T-helper 1 cell (primary cell): ENCODE data around the gene GFI1.
"Not testable (repeated sequence)": the region's sequence is repeated elsewhere in the genome, so short reads cannot be mapped to it uniquely, and the experiment has no call there.

Source experiments
- DNase-seq, 5 donors: peaks; one replicate each; pipeline ENCODE4 v3.0.0-alpha.2; 2012 to 2020
- total RNA-seq, 4 donors: gene quantifications; one replicate each; lab custom pipeline; 2026; lab: John Stamatoyannopoulos, UW

Gene GFI1
- 19.3 to 53.5 (median 36.6) reads per million in 4 donors for total RNA-seq

DNA sequence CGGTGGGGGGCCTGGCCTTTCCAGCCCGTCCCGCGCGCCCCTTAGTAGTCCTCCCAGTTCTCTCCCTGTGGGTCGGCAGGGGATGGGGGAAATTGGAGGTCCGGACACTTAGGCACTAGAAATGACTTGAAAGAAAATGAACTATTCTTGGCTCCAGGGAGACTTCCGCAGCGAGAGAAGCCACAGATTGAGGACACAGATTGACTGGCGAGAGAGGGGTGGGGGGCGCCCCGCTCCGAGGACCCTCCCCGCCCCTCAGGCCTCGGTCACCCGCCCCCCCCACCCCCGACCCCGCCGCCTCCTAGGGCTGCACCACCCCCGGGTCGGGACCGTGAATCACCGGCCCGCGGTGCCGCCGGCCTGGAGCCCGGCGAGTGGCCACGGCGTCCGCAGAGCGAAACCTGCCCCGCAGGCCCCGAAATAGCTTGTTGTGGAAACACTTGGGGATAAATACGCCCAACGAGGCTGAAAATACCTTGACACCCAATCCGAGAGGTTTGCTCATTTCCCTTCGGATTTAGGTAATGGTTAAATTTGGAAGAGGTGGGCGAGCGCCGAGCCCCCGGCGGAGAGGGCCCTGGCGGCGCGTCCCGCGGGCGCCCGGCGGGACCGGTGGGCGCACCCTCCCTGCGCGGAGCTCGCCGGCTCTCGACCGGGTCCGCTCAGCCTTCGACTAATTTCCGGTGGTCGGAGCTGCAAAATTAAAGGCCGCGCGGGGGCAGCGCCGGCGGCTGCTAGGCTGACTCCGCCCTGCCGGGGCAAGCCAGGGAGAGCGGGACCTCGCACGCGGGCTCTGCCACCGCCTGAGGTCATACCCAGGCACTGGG lies at the start of gene GFI1:
Gene GFI1, minus strand, starts transcription at position 675 of the 827 bp plus-strand sequence. CDS start 3,438 bp downstream, outside the sequence.
- peak in 4 of 5 donors; percentile 30 to 83 (median 44) for DNase-seq

DNA sequence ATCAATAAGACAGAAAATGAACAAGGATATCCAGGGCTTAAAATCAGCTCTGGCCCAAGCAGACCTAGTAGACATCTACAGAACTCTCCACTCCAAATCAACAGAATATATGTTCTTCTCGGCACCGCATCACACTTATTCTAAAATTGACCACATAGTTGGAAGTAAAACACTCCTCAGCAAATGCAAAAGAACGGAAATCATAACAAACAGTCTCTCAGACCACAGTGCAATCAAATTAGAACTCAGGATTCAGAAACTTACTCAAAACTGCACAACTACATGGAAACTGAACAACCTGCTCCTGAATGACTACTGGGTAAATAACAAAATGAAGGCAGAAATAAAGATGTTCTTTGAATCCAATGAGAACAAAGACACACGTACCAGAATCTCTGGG lies 45.6 kb upstream of the GFI1 start:
- peak in 1 of 5 donors; percentile 49 for DNase-seq

DNA sequence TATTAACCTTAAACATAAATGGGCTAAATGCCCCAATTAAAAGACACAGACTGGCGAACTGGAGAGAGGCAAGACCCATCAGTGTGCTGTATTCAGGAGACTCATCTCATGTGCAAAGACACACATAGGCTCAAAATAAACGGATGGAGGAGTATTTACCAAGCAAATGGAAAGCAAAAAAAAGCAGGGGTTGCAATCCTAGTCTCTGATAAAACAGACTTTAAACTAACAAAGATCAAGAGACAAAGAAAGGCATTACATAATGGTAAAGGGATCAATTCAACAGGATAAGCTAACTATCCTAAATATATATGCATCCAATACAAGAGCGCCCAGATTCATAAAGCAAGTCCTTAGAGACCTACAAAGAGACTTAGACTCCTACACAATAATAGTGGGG lies 45.2 kb upstream of the GFI1 start:
- DNase-seq, result not testable (repeated sequence)

DNA sequence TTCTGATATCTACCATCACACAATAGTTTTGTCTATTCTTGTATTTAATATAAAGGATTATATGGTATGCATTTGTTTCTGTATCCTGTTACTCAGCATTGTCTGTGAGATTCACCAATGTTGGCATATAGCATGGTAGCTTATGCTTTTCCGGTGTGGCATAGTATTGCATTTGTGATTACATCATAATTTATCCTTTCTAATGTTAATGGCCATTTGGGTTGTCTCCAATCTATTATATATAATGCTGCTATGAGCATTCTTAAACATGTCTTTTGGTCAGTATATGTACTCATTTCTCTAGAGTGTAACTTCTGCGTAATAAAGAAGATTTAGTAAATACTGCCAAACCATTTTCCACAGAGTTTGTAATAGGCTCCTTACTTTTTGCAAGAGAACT lies 40.9 kb upstream of the GFI1 start:
- no peak for DNase-seq

DNA sequence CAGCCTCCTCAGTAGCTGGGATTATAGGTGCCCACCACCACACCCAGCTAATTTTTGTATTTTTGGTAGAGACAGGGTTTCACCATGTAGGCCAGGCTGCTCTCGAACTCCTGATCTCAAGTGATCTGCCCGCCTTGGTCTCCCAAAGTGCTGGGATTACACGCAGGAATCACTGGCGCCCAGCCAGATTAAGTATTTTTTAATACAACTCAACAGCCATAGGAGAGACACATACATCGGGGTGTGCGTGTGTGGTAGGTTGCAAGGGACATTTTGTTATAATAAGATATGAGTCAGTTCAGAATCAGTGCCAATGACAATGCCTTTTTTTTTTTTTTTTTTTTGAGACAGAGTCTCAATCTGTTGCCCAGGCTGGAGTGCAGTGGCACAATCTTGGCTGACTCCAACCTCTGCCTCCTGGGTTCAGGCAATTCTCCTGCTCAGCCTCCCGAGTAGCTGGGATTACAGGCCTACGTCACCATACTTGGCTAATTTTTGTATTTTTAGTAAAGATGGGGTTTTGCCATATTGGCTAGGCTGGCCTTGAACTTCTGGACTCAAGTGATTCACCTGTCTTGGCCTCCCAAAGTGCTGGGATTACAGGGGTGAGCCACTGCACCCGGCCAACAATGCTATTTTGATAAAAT lies 38.3 kb upstream of the GFI1 start:
- DNase-seq, result not testable (repeated sequence)

GRCh38 chr1:92519043-92519442 lies 32.3 kb upstream of the GFI1 start:
- no peak for DNase-seq

DNA sequence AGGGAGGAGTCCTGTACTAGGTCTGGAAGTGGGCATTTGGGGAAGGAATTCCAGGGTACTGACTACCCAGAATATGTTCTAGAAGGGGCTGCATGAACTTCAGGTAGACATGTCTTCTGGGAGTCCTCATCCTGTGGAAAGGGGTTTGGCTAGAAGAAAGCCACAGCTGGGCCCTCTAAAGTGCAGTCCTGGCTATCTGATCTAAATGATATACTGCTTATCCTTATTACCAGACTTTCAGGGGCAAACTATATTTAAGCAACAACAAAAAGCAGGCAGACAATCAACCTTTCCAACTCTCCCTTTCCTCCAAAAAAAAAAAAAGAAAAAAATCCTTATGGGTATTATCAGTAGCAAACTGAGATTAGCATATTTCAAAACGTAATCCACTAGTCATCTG lies 29.8 kb upstream of the GFI1 start:
- no peak for DNase-seq

GRCh38 chr1:92515796-92516201 lies 29.1 kb upstream of the GFI1 start:
- DNase-seq, result peak in 1 of 5 donors; percentile 52

- no peak for DNase-seq
Observed at GRCh38 chr1:92511541-92511940, 24.8 kb upstream of the GFI1 start.

GRCh38 chr1:92509619-92510018 lies 22.9 kb upstream of the GFI1 start:
- DNase-seq, result no peak

- no peak for DNase-seq
Observed at GRCh38 chr1:92505015-92505692, 18.4 kb upstream of the GFI1 start.

DNA sequence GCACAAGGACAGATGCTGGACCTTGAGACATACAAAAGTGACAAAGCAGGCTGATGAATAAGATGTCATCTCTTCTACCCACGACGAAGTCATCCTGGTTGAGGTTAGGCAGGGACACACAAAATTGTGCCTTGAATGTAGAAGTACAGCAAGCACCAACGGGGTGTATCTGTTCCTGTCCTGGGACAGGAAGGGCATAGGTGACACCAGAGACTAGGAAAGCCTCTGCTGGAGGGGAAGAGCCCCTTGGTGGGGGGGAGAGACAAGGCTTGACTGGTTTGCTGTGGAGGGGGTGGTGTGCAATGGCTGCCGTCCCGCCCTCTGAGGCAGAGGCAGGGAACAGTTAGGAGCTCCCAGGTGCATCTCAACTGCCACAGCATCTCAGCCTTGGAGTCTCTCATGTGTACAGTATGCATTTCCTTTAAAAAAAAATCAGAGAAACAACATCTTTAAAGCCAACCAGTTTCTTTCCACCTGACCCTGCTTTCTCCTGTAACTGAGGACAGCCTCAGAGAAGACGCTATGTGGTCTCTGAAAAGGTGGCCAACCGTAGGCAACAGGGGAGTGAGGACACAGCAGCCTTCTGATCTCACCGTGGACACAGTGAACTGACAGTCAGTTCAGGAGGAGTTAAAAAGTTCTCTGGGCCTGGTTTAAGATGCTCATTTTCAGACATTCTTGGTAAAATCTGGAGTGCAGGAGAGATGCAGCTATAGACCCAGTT lies 17.7 kb upstream of the GFI1 start:
- no peak for DNase-seq

DNA sequence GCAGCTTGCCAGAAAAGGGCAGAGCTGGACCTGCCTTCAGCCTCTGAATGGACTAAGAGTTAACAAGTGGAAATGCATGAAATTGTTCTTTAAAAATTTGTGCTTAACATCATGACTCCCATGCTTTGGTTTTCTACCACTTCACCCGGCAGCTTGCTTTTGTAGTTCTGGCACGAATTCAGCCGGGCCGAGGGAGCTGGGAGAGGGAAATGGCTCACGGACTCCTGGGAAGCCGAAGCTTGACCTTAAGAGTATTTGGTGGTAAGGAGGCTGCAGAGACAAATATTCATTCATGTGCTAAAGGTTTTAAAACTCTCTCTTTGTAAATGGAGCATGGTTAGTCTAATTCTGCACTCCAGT lies 17.2 kb upstream of the GFI1 start:
- no peak for DNase-seq

- no peak for DNase-seq
Observed at GRCh38 chr1:92503043-92503925, 16.6 kb upstream of the GFI1 start.

DNA sequence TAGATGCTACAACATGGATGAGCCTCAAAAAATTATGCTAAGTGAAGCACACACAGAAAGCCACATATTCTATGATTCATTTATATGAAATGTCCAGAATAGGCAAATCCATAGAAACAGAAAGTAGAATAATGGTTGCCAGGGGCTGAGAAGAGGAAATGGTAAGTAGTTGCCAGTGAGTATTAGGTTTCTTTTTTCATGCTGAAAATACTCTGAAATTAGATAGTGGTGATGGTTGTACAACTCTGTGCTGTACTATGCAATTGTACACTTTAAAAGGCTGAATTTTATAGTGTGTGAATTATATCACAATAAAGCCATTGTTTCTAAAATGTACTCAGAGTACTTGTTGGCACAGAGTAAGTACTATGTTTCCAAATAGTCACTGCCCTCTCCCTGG lies 15.5 kb upstream of the GFI1 start:
- peak in 1 of 5 donors; percentile 25 for DNase-seq

- no peak for DNase-seq
Observed at GRCh38 chr1:92500552-92500951, 13.8 kb upstream of the GFI1 start.

DNA sequence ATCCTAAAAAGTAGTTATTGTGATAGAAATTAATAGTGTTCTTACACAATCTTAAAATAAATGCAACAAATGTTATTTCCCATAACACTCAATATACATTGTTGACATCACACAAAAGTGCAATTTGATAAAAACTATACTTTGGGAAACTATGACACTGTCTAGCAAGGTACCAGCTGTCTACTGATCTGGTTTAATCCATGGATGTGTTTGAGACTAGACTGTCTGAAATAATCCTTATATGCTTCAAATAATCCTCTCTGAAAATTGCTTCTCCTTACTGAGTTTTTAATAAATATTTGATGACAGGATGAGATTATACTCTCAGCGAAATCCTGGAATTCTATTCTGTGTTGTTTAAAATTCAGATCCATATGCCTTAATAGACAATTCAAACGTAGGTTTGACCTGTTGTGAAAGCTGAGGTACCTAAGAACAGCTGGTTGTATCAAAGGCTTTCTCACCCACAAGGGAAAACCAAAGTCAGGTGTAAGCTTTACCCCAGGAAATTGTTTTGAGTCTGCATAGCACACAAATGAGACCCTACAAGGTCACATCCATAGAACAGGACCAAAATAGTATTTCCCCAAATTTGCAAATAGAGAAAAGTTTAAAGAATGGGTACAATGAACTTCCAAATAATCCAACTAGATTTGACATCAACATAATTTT lies 8.8 kb upstream of the GFI1 start:
- DNase-seq, result no peak

DNA sequence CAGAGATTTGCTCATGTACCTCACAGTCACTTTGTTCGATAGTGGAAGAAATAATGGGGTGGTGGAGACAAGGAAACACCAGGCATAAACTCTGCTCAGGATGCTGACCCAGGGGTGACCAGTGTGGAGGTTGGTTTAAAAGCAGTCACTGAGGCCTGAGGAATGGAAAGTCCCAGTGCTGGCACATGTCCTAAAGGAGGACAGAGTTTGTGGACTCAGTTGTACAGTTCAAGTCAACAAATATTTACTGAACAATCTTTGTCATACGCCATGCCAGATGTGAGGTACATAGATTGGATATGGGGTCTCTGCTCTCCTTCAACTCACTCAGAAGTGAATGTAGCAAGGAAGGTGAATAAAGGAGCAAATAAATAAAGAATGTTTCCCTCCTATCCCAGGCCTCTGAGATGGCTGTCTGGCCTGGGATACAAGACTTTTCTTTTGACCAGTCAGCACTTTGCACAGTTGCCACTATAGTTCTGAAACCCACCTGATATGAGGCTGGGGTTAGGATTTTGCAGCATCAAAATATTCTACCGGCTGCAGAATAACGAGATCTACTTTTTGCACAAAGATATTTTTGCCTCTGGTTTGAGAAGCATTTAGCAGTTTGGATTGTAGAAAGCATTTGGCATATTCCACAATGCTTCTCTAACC lies 7.9 kb upstream of the GFI1 start:
- DNase-seq, result no peak

DNA sequence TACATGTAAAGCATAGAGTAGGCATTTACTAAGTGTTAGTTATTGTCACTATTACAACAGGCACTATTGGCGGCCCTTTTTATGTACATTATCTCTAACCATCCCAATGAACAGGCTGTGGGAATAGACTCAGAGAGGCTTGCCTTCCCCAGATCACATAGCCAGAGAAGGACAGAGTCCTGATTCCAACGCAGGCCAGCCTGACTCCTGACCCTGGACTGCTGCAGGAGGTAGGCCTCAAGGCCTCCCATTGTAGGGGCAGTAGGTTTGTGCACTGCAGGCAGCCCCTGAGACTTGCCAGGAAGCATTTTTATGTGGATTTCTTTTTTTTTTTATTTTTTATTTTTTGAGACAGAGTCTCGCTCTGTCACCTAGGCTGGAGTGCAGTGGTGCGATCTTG lies 6.4 kb upstream of the GFI1 start:
- no peak for DNase-seq

- DNase-seq, result no peak
Observed at GRCh38 chr1:92488832-92489231, 2.1 kb upstream of the GFI1 start.

DNA sequence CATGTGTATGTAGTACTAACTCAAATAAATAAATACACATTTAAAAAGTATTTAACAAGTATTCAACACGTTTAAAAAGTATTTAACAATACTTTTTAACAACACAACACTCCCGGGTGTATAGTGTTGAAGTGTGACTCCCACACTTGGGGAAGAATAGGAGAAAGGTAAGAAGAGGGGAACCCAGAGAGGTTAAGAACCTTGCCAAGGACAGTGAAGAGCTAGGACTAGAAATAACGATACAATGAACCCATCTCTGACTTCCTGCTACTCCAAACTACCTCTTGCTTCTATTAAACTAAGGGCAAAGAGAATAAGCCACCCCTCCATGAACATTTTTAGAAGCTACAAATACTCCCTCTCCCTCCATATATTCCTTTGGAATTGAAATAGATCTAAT lies 1.7 kb upstream of the GFI1 start:
- no peak for DNase-seq
